IPS-NIHi7 (cell line): Measurements from ENCODE around the gene NELFCD.
"Not testable (repeated sequence)": the region's sequence is repeated elsewhere in the genome, so short reads cannot be mapped to it uniquely, and the experiment has no call there.

Source experiments
- DNase-seq: peaks from one replicate; pipeline ENCODE4 v3.0.0; 2012; ENCODE audit warnings: mixed read lengths; ENCODE audit errors: extremely low spot score

NELFCD gene

DNA sequence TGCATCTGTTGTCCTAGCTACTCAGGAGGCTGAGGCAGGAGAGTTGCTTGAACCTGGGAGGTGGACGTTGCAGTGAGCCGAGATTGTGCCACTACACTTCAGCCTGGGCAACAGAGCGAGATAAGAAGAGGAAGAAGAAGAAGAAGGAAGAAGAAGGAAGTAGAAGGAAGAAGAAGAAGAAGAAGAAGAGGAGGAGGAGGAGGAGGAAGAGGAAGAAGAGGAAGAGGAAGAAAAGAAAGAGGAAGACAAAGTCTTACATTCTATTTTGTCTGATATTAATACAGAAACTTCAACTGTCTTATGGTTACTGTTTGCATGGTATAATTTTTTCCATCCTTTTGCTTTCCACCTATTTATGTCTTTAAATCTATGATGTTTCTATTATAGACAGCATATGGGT, 7.2 kb upstream of the NELFCD start:
- no peak for DNase-seq

DNA sequence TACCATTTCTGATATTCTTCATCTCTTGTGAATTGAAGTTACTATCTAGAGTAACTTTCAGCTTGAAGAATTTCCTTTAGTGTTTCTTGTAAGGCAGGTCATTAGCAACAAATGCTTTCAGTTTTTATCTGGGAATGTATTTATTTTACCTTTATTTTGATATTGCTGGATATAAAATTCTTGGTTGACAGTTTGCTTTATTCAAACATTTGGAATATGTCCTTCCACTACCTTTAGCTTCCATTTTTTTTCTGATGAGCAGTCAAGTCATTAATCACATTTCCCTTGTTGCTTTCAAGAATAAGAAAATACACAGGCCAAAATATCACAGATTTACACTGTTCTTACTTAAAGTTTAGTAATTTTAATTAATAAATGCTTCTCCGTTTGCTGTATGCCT, 5.7 kb upstream of the NELFCD start:
- DNase-seq = no peak

DNA sequence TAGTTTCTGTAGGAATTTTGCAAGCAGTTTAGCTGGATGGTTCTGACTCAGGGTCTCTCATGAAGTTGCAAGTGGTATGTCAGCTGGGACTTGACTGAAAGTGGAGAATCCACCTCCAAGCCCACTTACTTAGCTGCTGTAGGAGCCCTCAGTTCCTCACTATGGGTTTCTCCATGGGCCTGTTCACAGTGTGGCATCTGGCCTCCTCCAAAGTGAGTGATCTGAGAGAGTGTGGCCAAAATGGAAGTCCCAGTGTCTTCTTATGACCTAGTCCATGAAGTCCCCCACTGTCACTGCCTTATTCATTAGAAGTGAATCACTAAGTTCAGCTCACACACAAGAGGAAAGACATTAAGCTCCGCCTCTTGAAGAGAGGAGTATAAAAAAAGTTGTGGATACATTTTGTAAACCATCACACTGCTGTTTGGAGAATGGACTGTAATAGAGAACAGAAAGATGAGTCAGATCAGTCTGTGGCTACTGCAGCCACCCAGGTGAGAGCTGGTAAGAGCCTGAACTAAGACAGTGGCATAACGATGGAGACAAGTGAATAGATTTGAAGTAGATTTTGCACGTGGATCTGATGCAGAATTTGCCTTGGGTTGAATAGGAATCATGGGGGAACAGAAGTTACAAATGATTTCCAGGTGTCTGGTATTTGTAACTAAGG, 4.9 kb upstream of the NELFCD start:
- no peak for DNase-seq

DNA sequence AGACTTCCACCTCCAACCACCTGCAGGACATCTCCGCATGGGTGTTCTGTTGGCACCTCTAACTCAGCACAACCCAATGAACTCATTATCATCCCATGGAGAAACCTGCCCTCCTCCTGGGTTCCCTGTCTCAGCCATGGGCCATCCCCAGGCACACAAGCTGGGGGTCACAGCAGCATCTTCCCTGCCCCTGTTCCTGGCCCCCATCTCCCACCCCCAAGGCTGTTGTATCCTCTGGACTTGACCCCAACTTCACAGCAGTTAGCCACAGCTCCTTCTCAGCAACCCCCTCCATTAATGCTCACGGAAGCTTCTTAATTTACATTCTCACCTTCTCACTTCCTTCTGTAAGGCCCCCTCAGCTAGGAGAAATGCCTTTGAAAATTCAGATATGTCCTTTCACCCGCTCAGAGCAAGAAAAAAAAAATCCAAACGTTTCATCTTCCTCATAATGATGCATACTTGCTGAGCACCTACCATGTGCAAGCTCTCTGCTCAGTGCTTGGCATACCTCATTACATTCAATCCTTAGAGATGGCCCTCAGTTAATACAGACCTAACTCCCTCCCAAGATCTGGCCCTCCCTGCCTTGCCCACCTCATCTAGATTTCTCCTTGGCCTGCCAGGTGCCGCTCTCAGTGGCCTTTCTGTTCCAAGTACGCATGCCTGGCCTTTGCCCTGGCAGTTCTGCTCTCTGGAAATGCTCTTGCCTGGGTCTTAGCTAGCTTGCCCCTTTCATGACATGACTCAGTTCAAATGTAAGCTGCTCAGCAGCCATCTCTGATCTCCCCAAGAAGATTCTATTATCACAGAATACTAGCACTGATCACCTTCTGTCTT, 2.5 kb upstream of the NELFCD start:
- DNase-seq = no peak

DNA sequence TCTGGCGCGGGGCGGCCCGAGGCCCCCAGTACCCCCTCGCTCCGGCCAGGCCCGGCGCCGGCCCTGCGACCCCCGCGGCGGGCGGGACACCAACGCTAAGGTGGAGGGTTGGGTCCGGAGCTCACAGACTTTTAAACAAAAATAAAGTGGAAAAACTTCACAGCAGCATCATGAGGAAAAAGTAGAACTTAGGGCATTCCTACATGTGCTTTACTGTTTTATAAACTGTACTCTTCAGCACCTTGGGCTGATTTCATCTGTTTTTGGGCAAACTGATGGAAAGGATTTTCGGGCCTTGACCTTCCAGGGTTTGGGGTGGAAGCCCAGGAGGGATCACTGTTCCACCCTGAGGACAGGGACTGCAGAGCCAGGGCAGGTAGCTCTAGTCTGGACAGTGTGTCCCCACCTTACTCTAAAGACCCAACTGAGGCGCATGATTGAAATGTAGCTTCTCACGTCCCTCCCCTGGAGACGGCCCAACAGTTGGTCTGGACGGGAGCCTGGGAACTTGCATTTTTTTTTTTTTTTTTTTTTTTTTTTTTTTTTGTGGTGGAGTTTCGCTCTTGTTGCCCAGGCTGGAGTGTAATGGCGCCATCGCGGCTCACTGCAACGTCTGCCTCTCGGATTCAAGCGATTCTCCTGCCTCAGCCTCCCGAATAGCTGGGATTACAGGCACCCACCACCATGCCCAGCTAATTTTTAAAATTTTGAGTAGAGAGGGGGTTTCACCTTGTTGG, 740 bp downstream of the NELFCD start:
- DNase-seq = peak; percentile 55

DNA sequence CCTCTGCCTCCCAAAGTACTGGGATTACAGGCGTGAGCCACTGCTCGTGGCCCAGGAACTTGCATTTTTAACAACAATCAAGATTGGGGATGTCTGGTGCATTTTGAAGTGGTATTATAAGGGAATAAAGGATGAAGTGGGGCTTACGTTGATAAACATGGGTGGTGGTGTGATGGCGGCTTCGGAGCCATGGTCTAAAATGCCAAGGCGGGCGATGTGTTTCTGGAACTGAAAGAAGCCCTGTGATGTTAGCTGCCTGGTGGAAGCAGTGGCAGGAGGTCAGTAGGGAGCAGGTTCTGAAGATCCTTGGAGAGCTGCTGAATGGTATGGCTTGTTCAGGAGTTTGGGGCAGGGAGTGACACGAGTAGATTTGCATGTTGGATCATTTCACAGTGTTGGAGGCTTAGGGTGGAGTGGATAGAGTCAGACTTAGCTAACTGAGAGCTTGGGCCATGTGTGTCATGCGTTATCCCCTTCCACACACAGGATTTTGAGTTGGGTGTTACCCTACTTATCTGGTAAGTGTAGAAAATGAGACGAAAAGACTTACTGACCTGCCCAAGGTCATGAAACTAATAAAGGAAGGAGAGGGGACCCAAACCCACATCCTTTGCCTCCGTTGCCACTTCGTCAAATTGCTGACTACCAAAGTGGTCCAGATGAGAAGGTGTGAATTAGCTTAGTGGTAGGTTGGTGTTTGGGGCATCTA, 1.5 kb downstream of the NELFCD start:
- no peak for DNase-seq

DNA sequence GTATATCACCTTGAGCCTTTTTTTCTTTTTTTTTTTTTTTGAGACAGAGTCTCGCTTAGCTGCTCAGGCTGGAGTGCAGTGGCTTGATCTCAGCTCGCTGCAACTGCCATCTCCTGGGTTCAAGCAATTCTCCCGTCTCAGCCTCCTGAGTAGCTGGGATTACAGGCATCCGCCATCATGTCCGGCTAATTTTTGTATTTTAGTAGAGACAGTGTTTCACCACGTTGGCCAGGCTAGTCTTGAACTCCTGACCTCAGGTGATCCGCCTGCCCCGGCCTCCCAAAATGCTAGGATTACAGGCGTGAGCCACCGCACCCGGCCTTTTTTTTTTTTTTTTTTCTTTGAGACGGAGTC, 2.0 kb downstream of the NELFCD start:
- not testable (repeated sequence) for DNase-seq

DNA sequence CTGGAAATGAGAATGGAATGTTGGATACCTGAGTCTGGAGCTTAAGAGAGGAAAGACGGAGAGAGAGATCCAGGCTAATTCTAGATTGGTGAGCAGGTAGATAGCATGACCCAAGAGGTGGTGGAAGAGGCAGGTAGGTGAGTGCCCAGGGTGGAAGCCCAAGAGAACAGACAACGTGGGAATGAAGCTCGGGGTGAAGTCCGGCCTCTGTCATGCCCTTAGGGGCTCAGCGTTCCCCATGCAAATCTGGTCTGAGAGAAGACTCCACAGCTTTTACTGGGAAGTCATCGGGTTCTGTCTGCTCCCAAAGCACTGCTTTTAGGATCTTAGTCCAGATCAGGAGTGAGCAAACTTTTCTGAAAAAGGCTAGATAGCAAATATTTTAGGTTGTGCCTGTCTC, 3.6 kb downstream of the NELFCD start:
- no peak for DNase-seq

DNA sequence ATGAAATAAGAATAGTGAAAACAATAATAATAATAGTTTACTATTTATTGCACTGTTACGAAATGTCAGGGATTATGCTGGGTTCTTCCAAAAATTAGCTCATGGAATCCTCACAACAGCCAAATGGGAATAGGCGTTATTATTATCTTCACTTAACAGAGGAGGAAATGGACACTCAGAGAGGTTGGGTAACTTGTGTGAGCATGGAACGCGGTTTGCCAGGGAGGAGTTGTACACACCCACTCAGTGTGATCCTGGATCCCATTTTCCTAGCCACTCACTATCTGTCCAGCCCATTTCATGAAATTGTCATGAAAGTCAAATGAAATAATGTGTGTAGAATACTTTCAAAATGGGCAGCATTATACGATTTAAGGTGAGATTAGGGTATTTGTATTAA, 4.6 kb downstream of the NELFCD start:
- DNase-seq = no peak

DNA sequence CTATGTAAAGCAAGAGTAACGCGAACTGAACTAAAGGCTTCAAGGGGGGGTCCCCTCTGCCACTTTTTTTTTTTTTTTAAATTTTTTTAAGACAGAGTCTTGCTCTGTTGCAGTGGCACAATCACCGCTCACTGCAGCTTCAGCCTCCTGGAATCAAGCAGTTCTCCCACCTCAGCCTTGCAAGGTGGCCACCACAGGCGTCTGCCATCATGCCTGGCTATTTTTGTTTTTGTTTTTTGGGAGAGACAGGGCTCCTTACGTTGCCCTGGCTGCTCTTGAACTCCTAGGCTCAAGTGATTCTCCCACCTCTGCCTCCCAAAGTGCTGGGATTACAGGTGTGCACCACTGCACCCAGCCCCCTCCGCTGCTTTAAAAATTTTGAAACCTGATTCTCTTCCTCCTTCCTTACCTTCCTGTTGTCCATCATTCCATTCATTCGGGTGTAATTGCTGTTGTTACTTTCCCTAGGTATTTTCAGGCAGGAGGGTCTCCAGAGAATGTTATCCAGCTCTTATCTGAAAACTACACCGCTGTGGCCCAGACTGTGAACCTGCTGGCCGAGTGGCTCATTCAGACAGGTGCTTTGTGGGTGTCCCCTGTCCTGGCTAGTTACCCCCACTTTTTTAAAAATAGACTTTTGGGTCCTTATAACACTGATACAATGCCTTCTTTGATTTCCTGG, 5.4 kb downstream of the NELFCD start:
- no peak for DNase-seq

DNA sequence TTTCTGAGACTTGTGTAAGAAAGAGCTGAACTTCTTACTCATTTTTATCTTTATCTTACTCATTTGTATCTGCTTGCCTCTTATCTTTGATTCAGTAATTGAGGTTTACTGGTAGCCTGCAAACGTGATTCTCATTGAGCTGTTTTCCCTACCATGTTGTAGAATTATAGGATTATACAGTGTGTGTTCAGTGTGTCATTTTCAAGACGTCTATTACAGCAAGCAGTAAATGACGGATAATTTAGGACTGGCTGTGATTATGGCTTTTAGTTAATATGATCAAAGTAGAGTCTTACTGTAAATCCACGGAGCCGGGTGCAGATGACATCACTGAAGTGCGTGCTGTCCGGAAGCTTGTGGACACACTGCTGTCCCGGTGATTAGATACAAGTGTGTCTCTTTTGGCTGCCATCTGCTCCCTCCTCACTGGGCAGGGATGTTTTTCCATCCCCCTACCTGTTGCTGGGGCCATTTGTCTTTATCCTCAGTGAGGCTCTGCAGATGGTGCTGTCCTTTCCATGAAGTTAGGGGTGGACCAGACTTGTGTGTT, 6.0 kb downstream of the NELFCD start:
- no peak for DNase-seq

DNA sequence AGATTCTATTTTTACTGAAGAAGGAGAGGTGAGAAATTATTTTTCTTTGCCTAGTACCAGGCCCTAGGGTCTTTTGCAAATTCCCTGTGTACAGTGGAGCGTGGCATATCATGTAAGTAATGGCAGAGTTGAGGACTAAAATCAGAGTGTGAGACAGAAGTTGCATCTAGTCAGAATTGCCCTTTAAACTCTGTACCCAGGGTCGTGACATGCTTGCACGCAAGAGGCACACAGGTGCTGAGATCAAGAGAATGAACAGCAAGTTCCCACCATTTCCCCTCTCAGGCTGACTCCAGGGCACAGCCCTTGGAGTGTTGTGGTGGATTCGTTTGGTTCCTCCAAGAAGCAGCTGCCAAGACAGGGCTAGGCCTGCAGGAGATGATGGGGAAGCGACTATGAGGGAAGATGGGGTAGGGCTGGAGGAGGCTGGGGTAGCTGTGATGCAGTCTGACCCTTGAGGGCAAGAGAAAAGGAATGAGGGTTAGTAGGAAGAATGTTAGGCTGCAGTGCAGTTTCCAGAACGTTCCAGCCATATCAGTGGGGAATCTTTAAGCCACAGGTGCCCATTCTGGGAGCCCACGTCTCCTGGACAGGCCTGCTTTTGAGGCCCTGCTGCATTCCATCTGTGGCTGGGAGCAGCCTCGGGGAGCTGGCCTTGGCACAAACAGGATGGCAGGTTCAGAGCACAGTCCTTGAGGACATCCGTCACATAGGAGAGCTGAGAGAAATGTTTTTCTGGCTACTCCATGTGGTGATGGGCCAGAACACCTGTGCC, 6.9 kb downstream of the NELFCD start:
- no peak for DNase-seq

DNA sequence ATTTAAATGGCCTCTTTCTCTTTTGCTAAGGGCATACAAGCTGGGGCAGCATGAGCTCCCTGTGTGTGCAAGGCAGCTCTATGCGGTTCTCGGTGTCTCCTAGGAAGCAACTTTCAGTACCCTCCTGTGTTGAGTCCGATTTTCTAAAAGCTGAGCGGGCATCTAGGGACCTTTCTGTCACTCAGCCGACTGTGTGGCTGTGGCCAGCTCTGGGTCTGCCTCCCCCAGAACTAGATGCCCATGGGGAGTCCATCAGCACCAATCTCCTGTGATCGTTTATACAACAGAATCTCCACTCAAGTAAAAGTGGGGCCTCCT, 7.5 kb downstream of the NELFCD start:
- DNase-seq = no peak

DNA sequence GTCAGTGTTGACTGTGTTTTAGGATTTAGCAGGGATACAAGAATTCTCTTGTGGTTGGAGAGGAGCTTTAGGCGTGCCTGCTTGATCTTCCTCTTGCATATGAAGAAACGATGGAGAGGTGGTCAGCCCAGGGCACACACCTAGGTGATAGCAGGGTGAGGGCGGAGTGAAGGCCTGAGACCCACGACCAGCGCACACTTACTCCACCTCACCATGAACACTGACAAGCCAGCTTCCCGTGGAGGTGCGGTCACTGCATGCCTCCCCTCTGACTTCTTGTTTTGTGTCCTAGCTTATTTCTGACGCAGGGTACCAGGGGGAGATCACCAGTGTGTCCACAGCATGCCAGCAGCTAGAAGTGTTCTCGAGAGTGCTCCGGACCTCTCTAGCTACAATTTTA, 8.1 kb downstream of the NELFCD start:
- no peak for DNase-seq

DNA sequence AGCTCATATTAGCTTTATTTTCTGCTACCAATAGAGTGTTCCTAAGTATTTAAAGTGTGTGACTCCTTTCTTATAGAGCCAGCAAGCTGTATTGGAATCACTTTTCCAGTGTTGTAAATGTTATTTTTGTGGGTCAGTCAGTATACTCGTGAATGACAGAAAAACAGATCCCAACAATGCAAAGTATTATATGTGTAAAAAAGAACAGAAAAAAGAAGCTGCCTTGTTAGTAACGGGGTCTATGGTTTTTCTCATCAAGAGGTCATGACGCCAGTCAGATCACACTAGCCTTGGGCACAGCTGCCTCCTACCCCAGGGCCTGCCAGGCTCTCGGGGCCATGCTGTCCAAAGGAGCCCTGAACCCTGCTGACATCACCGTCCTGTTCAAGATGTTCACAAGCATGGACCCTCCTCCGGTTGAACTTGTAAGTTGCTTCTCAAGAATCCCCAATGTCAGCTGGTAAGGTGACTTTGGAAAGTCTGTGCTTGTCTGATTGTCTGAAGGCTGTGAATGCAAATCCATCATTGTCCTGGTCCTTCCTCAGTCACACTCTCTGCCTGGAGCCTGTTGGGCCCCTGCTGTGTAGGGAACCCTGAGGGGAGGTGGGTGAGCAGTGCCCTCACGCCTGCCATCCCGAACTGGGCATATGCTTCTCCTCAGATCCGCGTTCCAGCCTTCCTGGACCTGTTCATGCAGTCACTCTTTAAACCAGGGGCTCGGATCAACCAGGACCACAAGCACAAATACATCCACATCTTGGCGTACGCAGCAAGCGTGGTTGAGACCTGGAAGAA, 9.8 kb downstream of the NELFCD start:
- no peak for DNase-seq

DNA sequence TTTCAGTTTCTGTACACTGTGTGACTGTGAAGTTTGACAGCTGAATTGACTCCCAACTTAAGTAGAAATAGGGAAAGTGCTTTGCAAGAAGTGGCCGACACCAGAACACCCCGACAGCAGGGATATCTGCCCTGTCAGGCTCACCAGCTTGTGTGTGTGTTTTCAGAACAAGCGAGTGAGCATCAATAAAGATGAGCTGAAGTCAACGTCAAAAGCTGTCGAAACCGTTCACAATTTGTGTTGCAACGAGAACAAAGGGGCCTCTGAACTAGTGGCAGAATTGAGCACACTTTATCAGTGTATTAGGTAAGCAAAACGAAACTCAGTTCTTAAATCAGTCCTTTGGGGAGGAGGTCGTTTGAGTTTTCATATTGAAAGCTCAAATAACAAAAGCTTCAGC, 10.7 kb downstream of the NELFCD start:
- no peak for DNase-seq

DNA sequence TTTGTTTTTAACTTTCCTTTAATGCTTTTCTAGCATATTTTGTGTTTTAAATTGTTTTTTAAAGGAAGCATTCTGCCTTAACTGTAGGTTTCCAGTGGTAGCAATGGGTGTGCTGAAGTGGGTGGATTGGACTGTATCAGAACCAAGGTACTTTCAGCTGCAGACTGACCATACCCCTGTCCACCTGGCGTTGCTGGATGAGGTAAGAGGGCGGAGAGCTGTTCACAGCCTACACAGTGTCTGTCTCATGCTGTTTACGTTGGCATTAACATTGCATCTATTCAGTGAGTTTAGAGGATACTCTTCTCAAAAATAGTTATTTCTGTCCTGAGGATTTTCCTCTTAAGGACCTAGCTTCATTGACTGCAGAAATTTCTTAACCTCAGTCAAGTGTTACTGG, 11.9 kb downstream of the NELFCD start:
- no peak for DNase-seq

DNA sequence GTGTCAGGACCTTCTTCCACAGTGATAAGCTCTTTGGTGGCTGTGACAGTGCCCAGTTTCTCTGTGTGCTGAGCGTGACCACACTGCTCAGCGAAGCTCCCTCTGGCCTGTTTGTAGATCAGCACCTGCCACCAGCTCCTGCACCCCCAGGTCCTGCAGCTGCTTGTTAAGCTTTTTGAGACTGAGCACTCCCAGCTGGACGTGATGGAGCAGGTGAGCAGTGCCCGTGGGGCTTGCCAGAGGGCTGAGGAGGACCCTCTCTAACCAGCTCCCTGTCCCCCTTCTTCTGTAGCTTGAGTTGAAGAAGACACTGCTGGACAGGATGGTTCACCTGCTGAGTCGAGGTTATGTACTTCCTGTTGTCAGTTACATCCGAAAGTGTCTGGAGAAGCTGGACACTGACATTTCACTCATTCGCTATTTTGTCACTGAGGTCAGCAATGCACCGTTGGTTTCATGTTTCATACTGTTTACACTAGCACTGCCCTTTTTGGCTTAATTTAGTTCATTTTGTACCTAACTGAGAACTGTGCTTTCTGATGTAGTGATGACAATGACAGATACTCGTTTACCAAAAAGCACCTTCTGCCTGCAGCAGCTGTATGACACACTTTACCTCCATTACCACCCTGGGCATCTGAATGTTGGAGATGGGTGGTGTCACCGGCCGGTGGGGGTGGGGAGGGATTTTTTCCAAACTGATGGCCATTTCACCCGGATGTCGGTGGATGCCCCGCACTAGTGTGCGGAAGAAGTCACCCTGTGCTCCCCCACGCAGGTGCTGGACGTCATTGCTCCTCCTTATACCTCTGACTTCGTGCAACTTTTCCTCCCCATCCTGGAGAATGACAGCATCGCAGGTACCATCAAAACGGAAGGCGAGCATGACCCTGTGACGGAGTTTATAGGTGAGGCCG, 12.5 kb downstream of the NELFCD start:
- no peak for DNase-seq
